Ishikawa (cell line): ENCODE results near the gene IPO11.

ENCODE experiments used
- CEBPB ChIP-seq: IDR thresholded peaks from 2 replicates; pipeline ENCODE4 v1.6.1; 2012
- CREB1 ChIP-seq: IDR thresholded peaks from 2 replicates; pipeline ENCODE4 v1.6.1; 2012; ENCODE audit warnings: low read depth
- EGR1 ChIP-seq: IDR thresholded peaks from 2 replicates; pipeline ENCODE4 v1.6.1; 2012
- EP300 ChIP-seq: IDR thresholded peaks from 2 replicates; pipeline ENCODE4 v1.6.1; 2012; ENCODE audit warnings: borderline replicate concordance
- FOXM1 ChIP-seq: IDR thresholded peaks from 2 replicates; pipeline ENCODE4 v1.6.1; 2012; ENCODE audit warnings: low read depth, borderline replicate concordance
- NFIC ChIP-seq: IDR thresholded peaks from 2 replicates; pipeline ENCODE4 v1.6.1; 2012
- RAD21 ChIP-seq: IDR thresholded peaks from 2 replicates; pipeline ENCODE4 v1.6.1; 2012; ENCODE audit warnings: low read depth
- TAF1 ChIP-seq: IDR thresholded peaks from 2 replicates; pipeline ENCODE4 v1.6.1; 2012; ENCODE audit warnings: low read depth, mild to moderate bottlenecking
- TCF12 ChIP-seq: IDR thresholded peaks from 2 replicates; pipeline ENCODE4 v1.6.1; 2012; ENCODE audit warnings: low read depth
- TEAD4 ChIP-seq: IDR thresholded peaks from 2 replicates; pipeline ENCODE4 v1.6.1; 2012
- YY1 ChIP-seq: IDR thresholded peaks from 2 replicates; pipeline ENCODE4 v1.6.1; 2012; ENCODE audit warnings: low read depth
- ZBTB7A ChIP-seq: IDR thresholded peaks from 2 replicates; pipeline ENCODE4 v1.6.1; 2012; ENCODE audit warnings: low read depth
- TF ChIP-seq, protein P1 (sequence below): IDR thresholded peaks from 2 replicates; pipeline ENCODE4 v1.6.1; 2012; ENCODE audit warnings: low read depth, mild to moderate bottlenecking
- TF ChIP-seq, protein P2 (sequence below): IDR thresholded peaks from 2 replicates; pipeline ENCODE4 v1.6.1; 2012
- TF ChIP-seq, protein P3 (sequence below): IDR thresholded peaks from 2 replicates; pipeline ENCODE4 v1.6.1; 2012

Gene IPO11

DNA sequence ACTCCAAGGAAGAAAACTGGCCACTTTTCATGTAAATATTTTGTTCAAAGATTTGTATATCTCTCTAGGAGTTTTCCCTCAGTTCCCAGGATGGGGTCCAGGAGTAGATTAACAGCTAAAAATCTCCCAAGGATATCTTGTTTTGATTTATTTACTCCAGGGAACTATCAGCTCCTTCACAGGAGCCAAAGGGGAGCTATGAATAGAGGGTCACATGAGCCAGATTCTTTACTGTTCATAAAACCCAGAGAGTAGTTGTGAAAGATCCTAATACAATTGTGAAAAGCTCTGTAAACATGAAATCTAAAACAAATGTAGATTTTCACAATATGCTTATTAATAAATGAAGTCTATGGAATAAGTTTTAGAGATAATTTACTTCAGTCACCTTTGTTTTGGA lies 25.7 kb upstream of the IPO11 start:
- TF ChIP-seq CEBPB, result no peak
- no peak for TF ChIP-seq TAF1
- TF ChIP-seq TEAD4, result no peak
- no peak for TF ChIP-seq CREB1
- no peak for TF ChIP-seq ZBTB7A
- TF ChIP-seq EGR1, result no peak
- TF ChIP-seq EP300, result no peak
- TF ChIP-seq, protein P1, sequence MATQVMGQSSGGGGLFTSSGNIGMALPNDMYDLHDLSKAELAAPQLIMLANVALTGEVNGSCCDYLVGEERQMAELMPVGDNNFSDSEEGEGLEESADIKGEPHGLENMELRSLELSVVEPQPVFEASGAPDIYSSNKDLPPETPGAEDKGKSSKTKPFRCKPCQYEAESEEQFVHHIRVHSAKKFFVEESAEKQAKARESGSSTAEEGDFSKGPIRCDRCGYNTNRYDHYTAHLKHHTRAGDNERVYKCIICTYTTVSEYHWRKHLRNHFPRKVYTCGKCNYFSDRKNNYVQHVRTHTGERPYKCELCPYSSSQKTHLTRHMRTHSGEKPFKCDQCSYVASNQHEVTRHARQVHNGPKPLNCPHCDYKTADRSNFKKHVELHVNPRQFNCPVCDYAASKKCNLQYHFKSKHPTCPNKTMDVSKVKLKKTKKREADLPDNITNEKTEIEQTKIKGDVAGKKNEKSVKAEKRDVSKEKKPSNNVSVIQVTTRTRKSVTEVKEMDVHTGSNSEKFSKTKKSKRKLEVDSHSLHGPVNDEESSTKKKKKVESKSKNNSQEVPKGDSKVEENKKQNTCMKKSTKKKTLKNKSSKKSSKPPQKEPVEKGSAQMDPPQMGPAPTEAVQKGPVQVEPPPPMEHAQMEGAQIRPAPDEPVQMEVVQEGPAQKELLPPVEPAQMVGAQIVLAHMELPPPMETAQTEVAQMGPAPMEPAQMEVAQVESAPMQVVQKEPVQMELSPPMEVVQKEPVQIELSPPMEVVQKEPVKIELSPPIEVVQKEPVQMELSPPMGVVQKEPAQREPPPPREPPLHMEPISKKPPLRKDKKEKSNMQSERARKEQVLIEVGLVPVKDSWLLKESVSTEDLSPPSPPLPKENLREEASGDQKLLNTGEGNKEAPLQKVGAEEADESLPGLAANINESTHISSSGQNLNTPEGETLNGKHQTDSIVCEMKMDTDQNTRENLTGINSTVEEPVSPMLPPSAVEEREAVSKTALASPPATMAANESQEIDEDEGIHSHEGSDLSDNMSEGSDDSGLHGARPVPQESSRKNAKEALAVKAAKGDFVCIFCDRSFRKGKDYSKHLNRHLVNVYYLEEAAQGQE, result no peak
- TF ChIP-seq FOXM1, result no peak
- TF ChIP-seq, protein P2, sequence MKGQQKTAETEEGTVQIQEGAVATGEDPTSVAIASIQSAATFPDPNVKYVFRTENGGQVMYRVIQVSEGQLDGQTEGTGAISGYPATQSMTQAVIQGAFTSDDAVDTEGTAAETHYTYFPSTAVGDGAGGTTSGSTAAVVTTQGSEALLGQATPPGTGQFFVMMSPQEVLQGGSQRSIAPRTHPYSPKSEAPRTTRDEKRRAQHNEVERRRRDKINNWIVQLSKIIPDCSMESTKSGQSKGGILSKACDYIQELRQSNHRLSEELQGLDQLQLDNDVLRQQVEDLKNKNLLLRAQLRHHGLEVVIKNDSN, result no peak
- no peak for TF ChIP-seq TCF12
- TF ChIP-seq YY1, result no peak
- TF ChIP-seq, protein P3, sequence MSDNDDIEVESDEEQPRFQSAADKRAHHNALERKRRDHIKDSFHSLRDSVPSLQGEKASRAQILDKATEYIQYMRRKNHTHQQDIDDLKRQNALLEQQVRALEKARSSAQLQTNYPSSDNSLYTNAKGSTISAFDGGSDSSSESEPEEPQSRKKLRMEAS, result no peak
- no peak for TF ChIP-seq NFIC
- no peak for TF ChIP-seq RAD21

- TF ChIP-seq CREB1, result no peak
- TF ChIP-seq RAD21, result no peak
- no peak for TF ChIP-seq EP300
- no peak for TF ChIP-seq NFIC
- TF ChIP-seq, protein P2, result no peak
- TF ChIP-seq, protein P3, result no peak
- no peak for TF ChIP-seq ZBTB7A
- no peak for TF ChIP-seq TEAD4
- no peak for TF ChIP-seq TCF12
- no peak for TF ChIP-seq CEBPB
- TF ChIP-seq YY1, result no peak
- TF ChIP-seq, protein P1, result no peak
- TF ChIP-seq EGR1, result no peak
- TF ChIP-seq TAF1, result no peak
- no peak for TF ChIP-seq FOXM1
Measured at GRCh38 chr5:62395210-62395950, 17.2 kb upstream of the IPO11 start.

GRCh38 chr5:62403411-62404250 lies 8.9 kb upstream of the IPO11 start, which contains the start of gene DIMT1:
DIMT1 (minus strand) TSS chr5:62403905; CDS start chr5:62403772, 133 bp downstream.
- TF ChIP-seq RAD21 (no peak), TAF1 (peak; percentile 81), EGR1 (peak; percentile 56; the same call in 1 of the 2 replicates), EP300 (no peak), TCF12 (peak; percentile 42), CREB1 (peak; percentile 22; the same call in 1 of the 2 replicates), NFIC (no peak), YY1 (peak; percentile 56; the same call in 1 of the 2 replicates), CEBPB (no peak), FOXM1 (no peak), TEAD4 (no peak), ZBTB7A (no peak)
- TF ChIP-seq, protein P1, result no peak
- TF ChIP-seq, protein P2, result peak; percentile 77
- TF ChIP-seq, protein P3, result peak; percentile 99
